Common myeloid progenitor, CD34-positive (primary cell): Measurements from ENCODE around the gene CCDC200.

Experiments
- CTCF ChIA-PET: fragments of 350-600 bp; sonication (Branson Sonifier 250); formaldehyde crosslinking; loops from one replicate; lab custom pipeline; 2021; ENCODE audit warnings: antibody characterized with exemption; lab: Charles Lee
- POLR2A ChIA-PET: fragments of 350-600 bp; sonication (Branson Sonifier 250); formaldehyde crosslinking; loops from one replicate; lab custom pipeline; 2021; ENCODE audit warnings: antibody characterized with exemption; lab: Charles Lee
- DNase-seq, 3 donors: peaks; one replicate each; pipeline versions ENCODE4 v3.0.0 to v3.0.0-alpha.2; 2013
- H3K27ac ChIP-seq, 2 experiments: 1 replicate in 1 of 2; 2 replicates in 1 of 2; pipeline ENCODE4 v1.7.0; 2013; ENCODE audit warnings: inconsistent platforms in 2 of 2, low read length in 2 of 2, mild to moderate bottlenecking in 2 of 2, low read depth in 1 of 2, moderate library complexity in 1 of 2; ENCODE audit not compliant: severe bottlenecking in 2 of 2, insufficient read depth in 1 of 2, poor library complexity in 1 of 2
- H3K27me3 ChIP-seq, 5 experiments: replicated peaks in 2 of 5; 1 replicate in 3 of 5; 2 replicates in 2 of 5; pipeline versions ENCODE4 v1.6.1 to v1.7.0; 2013; ENCODE audit warnings: low read length in 4 of 5, mild to moderate bottlenecking in 2 of 5, moderate library complexity in 2 of 5, inconsistent platforms in 1 of 5; ENCODE audit not compliant: insufficient read depth in 5 of 5, control insufficient read depth in 4 of 5
- H3K36me3 ChIP-seq, 4 experiments: 1 replicate in 2 of 4; 2 replicates in 2 of 4; pipeline versions ENCODE4 v1.6.1 to v1.7.0; 2013; ENCODE audit warnings: low read length in 3 of 4, control low read depth in 1 of 4, mild to moderate bottlenecking in 1 of 4; ENCODE audit not compliant: control insufficient read depth in 4 of 4, insufficient read depth in 4 of 4
- H3K4me1 ChIP-seq, 4 experiments: 1 replicate in 3 of 4; 2 replicates in 1 of 4; pipeline versions ENCODE4 v1.6.1 to v1.7.1; 2013; ENCODE audit warnings: low read length in 3 of 4, mild to moderate bottlenecking in 3 of 4, control low read depth in 1 of 4, inconsistent platforms in 1 of 4, moderate library complexity in 1 of 4; ENCODE audit not compliant: control insufficient read depth in 4 of 4, insufficient read depth in 4 of 4; ENCODE audit errors: control extremely low read depth in 1 of 4
- H3K4me3 ChIP-seq, 7 experiments: 1 replicate in 4 of 7; 2 replicates in 3 of 7; pipeline versions ENCODE4 v1.5.1 to v1.7.0; 2013; ENCODE audit warnings: mild to moderate bottlenecking in 7 of 7, low read length in 6 of 7, moderate library complexity in 6 of 7, inconsistent platforms in 2 of 7, low read depth in 2 of 7, control low read depth in 1 of 7; ENCODE audit not compliant: insufficient read depth in 4 of 7, control insufficient read depth in 1 of 7; ENCODE audit errors: extremely low read depth in 1 of 7
- H3K9me3 ChIP-seq, 5 experiments: 1 replicate in 4 of 5; 2 replicates in 1 of 5; pipeline versions ENCODE4 v1.6.1 to v1.7.1; 2013; ENCODE audit warnings: low read length in 4 of 5, mild to moderate bottlenecking in 2 of 5, inconsistent platforms in 1 of 5, low read depth in 1 of 5, moderate library complexity in 1 of 5; ENCODE audit not compliant: control insufficient read depth in 4 of 5, insufficient read depth in 2 of 5; ENCODE audit errors: control extremely low read depth in 1 of 5
- WGBS: methylation state at CpG from one replicate; pipeline ENCODE4 v1.1.5; 2013; ENCODE audit not compliant: insufficient coverage; 5-methylcytosine and 5-hydroxymethylcytosine counted together

The CCDC200 gene

DNA sequence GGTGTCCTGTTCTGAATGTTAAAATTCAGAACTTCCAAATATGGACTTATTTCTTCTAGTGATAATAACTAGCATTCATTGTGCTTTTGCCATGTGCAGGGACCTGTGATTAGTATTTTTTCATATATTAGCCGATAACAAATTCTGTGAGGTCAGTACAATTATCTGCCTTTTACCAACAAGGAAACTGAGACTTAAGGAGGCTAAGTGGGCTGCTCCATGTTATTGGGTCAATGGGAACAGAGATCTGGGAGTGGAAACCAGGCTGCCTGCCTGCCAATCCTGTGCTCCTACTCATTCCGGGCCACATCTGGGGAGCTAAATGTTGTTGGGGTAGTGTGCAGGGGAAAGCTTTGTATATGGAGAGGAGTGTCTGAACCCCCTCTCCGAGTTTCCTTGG, 13.1 kb downstream of the CCDC200 start:
- Histone ChIP-seq H3K36me3 (peaks cover 4 to 48% (median 33%) of the 10 kb centered on the region in 4 experiments), H3K4me3 (no peak overlapping the region), H3K4me1 (peaks cover 21 to 37% (median 28%) of the 10 kb centered on the region in 4 experiments), H3K9me3 (no peaks in the 10 kb centered on the region), H3K27ac (no peak overlapping the region), H3K27me3 (no peaks in the 10 kb centered on the region)
- ChIA-PET CTCF (interaction anchor here (1.4 to 1.6 kb wide), 3 partner anchors 9 to 191 kb away, joined by 3 to 4 read pairs (median 3); no protein-coding TSS in a partner anchor), POLR2A (interaction anchor here (1.5 to 2.2 kb wide), 2 partner anchors 101 to 146 kb away, joined by 3 to 10 read pairs; no protein-coding TSS in a partner anchor)
- no peak for DNase-seq
- WGBS = 100% methylated on average over 2 of the region's 3 CpGs

DNA sequence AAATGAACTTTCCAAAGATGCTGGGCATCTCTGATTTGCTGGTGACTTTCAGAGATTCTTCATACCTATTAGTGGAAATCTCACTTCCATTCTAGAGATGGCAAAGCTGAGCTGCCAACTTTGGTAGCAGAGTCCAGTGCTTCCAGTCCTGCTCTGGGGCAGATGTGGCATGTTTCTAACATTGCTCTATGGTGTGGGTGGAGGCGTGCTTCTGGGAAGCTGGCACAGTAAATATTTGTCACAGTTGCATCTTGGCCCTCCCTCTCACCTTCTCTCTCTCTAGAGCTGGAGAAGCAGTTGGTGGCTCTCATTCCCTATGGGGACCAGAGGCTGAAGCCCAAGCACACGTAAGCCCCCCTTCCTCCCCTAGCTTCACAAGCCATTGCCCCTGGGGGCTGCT, 14.9 kb downstream of the CCDC200 start:
- Histone ChIP-seq H3K27me3 (no peaks in the 10 kb centered on the region), H3K4me3 (peak overlapping the region in 5 of 7 experiments; percentile 10 to 94 (median 84)), H3K4me1 (peaks cover 21 to 37% (median 28%) of the 10 kb centered on the region in 4 experiments), H3K9me3 (no peaks in the 10 kb centered on the region), H3K36me3 (peaks cover 7 to 39% (median 29%) of the 10 kb centered on the region in 4 experiments), H3K27ac (peak overlapping the region; percentile 55 to 87)
- ChIA-PET POLR2A (interaction anchor here (4.4 kb wide), 1 partner anchor 102 kb away, joined by 51 read pairs; no protein-coding TSS in a partner anchor), CTCF (interaction anchor here (1.0 to 1.4 kb wide), 4 partner anchors 9 to 189 kb away, joined by 3 read pairs; no protein-coding TSS in a partner anchor)
- no CpG with 5 or more reads among the region's 2 CpGs for whole genome bisulfite sequencing
- no peak for DNase-seq

DNA sequence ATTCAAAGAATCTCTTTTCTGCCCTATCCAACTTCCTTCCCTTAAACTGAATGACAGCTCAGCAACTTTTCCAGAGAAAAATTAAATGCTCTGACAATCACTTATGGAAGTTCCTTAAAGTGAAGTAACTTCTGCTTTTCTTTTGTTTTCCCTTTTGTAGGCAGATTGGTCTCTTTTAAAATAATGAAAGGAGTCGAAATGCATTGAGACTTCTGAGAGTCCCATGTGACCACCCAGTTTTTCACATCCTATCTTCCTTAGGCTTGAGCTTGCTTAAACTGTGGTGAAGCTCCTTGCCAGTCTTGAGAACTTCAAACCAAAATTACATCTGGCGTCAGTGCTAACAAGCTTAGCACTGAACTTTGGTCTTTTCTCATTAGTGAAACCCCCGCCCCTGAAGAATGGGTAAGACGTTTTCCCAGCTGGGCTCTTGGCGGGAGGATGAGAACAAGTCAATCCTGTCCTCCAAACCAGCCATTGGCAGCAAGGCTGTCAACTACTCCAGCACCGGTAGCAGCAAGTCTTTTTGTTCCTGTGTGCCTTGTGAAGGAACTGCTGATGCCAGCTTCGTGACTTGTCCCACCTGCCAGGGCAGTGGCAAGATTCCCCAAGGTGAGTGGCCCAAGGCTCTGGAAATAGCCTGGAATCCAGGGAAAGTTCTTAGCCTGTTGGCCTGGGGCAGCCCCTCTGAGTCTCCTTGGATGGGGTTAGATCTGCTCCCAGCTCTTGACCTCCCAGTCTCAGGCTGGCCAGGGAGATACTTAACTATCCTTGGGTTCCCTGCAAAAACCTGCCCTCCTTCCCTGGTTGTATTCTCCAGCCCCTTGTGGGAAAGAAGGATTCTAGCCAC, 15.6 kb downstream of the CCDC200 start:
- Histone ChIP-seq H3K9me3 (no peaks in the 10 kb centered on the region), H3K4me1 (peaks cover 21 to 37% (median 28%) of the 10 kb centered on the region in 4 experiments), H3K27ac (peak overlapping the region; percentile 55 to 87), H3K36me3 (peaks cover 13 to 41% (median 29%) of the 10 kb centered on the region in 4 experiments), H3K27me3 (no peaks in the 10 kb centered on the region), H3K4me3 (peak overlapping the region; percentile 82 to 94 (median 85))
- CTCF ChIA-PET = interaction anchor here (1.0 to 1.4 kb wide), 2 partner anchors 10 to 144 kb away, joined by 3 read pairs; no protein-coding TSS in a partner anchor
- POLR2A ChIA-PET = interaction anchor here (1.6 to 4.4 kb wide), 2 partner anchors 43 to 103 kb away, joined by 7 to 51 read pairs; no protein-coding TSS in a partner anchor
- 19% methylated on average over 3 of the region's 7 CpGs for WGBS
- peak in 2 of 3 donors; percentile 44 to 56 for DNase-seq

DNA sequence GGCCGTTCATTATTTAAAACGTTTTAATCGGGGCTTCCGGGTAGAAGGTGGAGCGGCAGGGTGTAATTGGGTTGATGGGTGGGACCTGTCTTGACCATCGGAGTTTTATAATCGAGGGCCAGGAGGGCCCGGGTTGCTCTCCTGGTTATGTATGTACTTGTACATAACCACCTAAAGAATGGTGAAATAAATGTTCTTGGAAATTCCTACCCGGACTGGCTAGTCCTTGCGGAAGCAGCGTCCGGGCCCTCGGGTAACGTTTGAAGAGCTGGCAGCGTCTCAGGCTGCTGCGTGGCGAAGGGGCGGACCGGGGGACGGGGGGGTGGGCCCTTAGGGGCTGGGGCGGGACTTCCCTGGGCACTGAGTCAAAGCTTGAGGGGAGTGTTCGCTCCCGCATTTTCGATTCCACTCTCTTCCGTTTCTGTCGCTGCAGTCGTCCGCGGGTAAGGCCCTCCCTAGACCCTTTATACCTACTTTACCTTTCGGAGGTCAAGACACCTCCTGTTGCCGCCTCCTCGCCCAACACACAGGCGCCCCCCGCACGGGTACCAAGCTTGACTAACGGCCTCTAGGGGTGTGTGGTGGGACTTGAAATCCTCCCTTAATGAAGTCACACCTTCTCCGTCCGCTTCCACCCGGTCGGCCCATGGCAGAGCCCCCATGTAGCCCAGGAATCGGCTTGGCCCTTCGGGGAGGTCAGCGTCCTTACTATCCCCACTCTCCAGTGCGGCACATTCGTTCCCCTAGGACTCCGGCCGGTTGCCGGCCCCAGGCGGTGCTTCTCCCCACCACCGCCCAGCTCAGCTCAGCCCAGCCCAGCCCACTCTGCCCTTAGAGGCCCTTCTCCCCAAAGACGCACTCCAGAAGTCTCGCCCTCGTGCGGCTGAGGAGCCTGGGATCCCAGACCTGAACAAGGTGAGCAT, 16.7 kb downstream of the CCDC200 start, which contains the start of gene TMEM106A:
TMEM106A (plus strand) TSS at position 396 of the 923 bp plus-strand sequence. CDS start 1,167 bp downstream, outside the sequence.
- Histone ChIP-seq H3K36me3 (peaks cover 16 to 40% (median 23%) of the 10 kb centered on the region in 4 experiments), H3K27ac (peak within 1 kb of the TSS; percentile 66 to 87), H3K9me3 (no peaks in the 10 kb centered on the region), H3K4me3 (peak within 1 kb of the TSS; percentile 82 to 94 (median 85)), H3K4me1 (peaks cover 21 to 35% (median 28%) of the 10 kb centered on the region in 4 experiments), H3K27me3 (no peaks in the 10 kb centered on the region)
- 0% methylated on average over 35 of the region's 54 CpGs for WGBS
- CTCF ChIA-PET = interaction anchor here (0.5 to 1.6 kb wide), 5 partner anchors 33 to 188 kb away, joined by 3 to 6 read pairs (median 4); no protein-coding TSS in a partner anchor
- POLR2A ChIA-PET = interaction anchor here (0.5 to 4.4 kb wide), 8 partner anchors 11 to 157 kb away, joined by 3 to 51 read pairs (median 3); partner anchors contain the start of gene NBR1
- peak; percentile 75 to 86 (median 78) for DNase-seq

DNA sequence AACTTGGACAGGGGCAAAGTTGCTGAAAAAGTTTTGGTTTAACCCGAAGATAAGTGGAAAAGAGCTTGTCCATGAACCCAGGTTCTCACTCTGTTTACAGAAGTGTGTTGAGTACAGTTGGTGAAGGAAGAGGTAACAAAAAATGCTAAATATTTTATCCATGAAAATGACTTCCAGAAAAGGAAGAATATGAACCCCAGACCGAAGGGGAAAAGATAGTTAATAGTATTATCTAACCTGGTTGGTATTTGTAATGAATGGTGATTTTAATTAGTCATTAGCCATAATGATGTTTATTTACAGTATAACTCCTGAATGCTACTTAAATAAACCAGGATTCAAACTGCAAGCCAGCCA, 17.3 kb downstream of the CCDC200 start:
- H3K4me3 ChIP-seq = peak overlapping the region; percentile 82 to 94 (median 85)
- POLR2A ChIA-PET = interaction anchor here (0.9 to 4.4 kb wide), 6 partner anchors 33 to 158 kb away, joined by 3 to 51 read pairs (median 3); partner anchors contain the start of gene NBR1
- peaks cover 21 to 35% (median 28%) of the 10 kb centered on the region in 4 experiments for H3K4me1 ChIP-seq
- 60% methylated on average over 1 of the region's 2 CpGs for WGBS
- H3K36me3 ChIP-seq = peaks cover 12 to 33% (median 19%) of the 10 kb centered on the region in 4 experiments
- peak in 2 of 3 donors; percentile 0 to 3 for DNase-seq
- no peaks in the 10 kb centered on the region for H3K9me3 ChIP-seq
- CTCF ChIA-PET = interaction anchor here (0.5 to 1.6 kb wide), 3 partner anchors 32 to 105 kb away, joined by 3 to 6 read pairs (median 3); no protein-coding TSS in a partner anchor
- H3K27me3 ChIP-seq = no peaks in the 10 kb centered on the region
- H3K27ac ChIP-seq = peak overlapping the region; percentile 66 to 87

DNA sequence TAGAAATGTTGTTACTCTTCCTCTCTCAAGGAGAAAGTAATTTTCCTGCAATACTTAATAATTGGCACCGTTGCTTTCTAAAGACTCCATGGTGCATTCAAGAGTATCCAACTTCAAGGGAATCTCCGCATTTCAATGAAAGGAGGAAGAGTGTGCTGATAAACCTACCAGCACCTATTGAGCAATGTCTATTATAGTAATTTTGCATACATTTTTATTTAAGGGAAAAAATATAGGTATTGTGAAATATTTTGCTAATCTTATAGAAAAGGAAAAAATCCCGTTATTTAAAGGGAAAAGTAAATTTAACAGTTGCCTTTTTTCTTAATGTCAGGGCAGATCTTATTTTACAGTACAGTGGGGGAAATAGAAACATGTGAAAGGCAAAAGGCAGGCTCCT, 17.8 kb downstream of the CCDC200 start:
- Histone ChIP-seq H3K36me3 (peaks cover 8 to 28% (median 16%) of the 10 kb centered on the region in 4 experiments), H3K4me1 (peaks cover 21 to 35% (median 28%) of the 10 kb centered on the region in 4 experiments), H3K9me3 (no peaks in the 10 kb centered on the region), H3K27me3 (no peaks in the 10 kb centered on the region), H3K4me3 (peak overlapping the region in 6 of 7 experiments; percentile 83 to 94 (median 86)), H3K27ac (peak overlapping the region; percentile 66 to 87)
- CTCF ChIA-PET = interaction anchor here (1.6 kb wide), 1 partner anchor 105 kb away, joined by 6 read pairs; no protein-coding TSS in a partner anchor
- 82% methylated on average over 1 of the region's 3 CpGs for WGBS
- no peak for DNase-seq
- POLR2A ChIA-PET = interaction anchor here (4.4 kb wide), 1 partner anchor 105 kb away, joined by 51 read pairs; no protein-coding TSS in a partner anchor
